ENCODE measurements around the gene DERL2. TPM values are rescaled to one million over a fixed set of nuclear protein-coding genes. Genes with fewer than 3 reads are reported as not detected.

Gene DERL2
- total and polyA plus RNA-seq, 2 of the 4 experiments (the other 2 are of a cell fraction): 27.4 to 44.2 TPM

GRCh38 chr17:5444209-5444608, 41.8 kb downstream of the DERL2 start:
- 97% methylated on average over 9 of the region's 22 CpGs; no CpG with 5 or more reads in 1 of the 2 experiments for WGBS, 2 experiments (ENCODE audit: extremely low coverage in 2 of 2, insufficient read length in 1 of 2)
- no peak overlapping the region for H4K91ac ChIP-seq (ENCODE audit: insufficient read depth, low read depth, low read length)
- no peaks in the 10 kb centered on the region for H3K27me3 ChIP-seq (ENCODE audit: control insufficient read depth, insufficient read depth, low read length)
- in situ Hi-C loops (cut with MboI; ENCODE audit: low sequenced_read_pairs) (loop anchor here (5.0 kb wide), 1 partner anchor 197 kb away; no protein-coding TSS in a partner anchor), dilution Hi-C loops (cut with HindIII; ENCODE audit: low sequenced_read_pairs, unreplicated experiment) (no loop called here), intact Hi-C loops (cut with micrococcal nuclease) (no loop called here)
- no peak overlapping the region for H3K4me3 ChIP-seq (ENCODE audit: insufficient read depth, low read depth, low read length)
- H4K5ac ChIP-seq (ENCODE audit: low read depth, low read length): no peak overlapping the region
- ATAC-seq (ENCODE audit: low read depth): no peak
- no peak overlapping the region for H3K14ac ChIP-seq (replicated peaks; ENCODE audit: low read depth, low read length)
- DNase-seq: no peak
- ChIA-PET POLR2A (ENCODE audit: unreplicated experiment) (no interaction called here), CTCF (no interaction called here)
- H2AK5ac ChIP-seq (ENCODE audit: low read depth, low read length): no peak overlapping the region
- H3K9ac ChIP-seq (ENCODE audit: low read depth, low read length): no peak overlapping the region
- peaks cover 8 to 20% of the 10 kb centered on the region in 2 experiments; a peak in 3 of 4 replicates for H3K79me1 ChIP-seq (ENCODE audit: low read depth in 1 of 2, low read length in 2 of 2)
- no peak overlapping the region for H2BK5ac ChIP-seq (ENCODE audit: low read depth, low read length, poor library complexity, severe bottlenecking)
- H3K4ac ChIP-seq (ENCODE audit: low read depth, low read length): no peak overlapping the region
- H4K8ac ChIP-seq (ENCODE audit: low read depth in 2 of 2, low read length in 2 of 2): no peak overlapping the region
- no peak overlapping the region for H2BK120ac ChIP-seq (ENCODE audit: low read depth, low read length)
- no peak overlapping the region for H2AFZ ChIP-seq (replicated peaks; ENCODE audit: low read length, poor library complexity)
- no peak overlapping the region for H3K56ac ChIP-seq (ENCODE audit: extremely low read depth, insufficient read depth, low read length)
- peaks cover 33% of the 10 kb centered on the region for H3K36me3 ChIP-seq (ENCODE audit: control insufficient read depth, insufficient read depth, low read length)
- no peak overlapping the region for H2AK9ac ChIP-seq (replicated peaks; ENCODE audit: low read depth, low read length, poor library complexity)
- TF ChIP-seq CTCF (conservative IDR thresholded peaks at IDR 0.05; ENCODE audit: low read depth, low read length): no peak
- no peak for TF ChIP-seq MAFK (IDR thresholded peaks at IDR 0.05; ENCODE audit: low read depth, low read length)
- TF ChIP-seq RCOR1 (IDR thresholded peaks at IDR 0.05; ENCODE audit: insufficient replicate concordance, low read length): no peak
- TF ChIP-seq RFX5 (IDR thresholded peaks at IDR 0.05; ENCODE audit: low read depth, low read length): no peak
- TF ChIP-seq RAD21 (IDR thresholded peaks at IDR 0.05; ENCODE audit: low read length): no peak
- no peak for TF ChIP-seq CEBPB (IDR thresholded peaks at IDR 0.05; ENCODE audit: low read depth, low read length)
- no peak for TF ChIP-seq MAZ (IDR thresholded peaks at IDR 0.05; ENCODE audit: borderline replicate concordance, low read depth, low read length)
- no peak for TF ChIP-seq MXI1 (IDR thresholded peaks at IDR 0.05; ENCODE audit: borderline replicate concordance, low read depth, low read length)
- no peak for TF ChIP-seq NFE2L2 (IDR thresholded peaks at IDR 0.05; ENCODE audit: low read depth, low read length)
- TF ChIP-seq FOS (IDR thresholded peaks at IDR 0.05; ENCODE audit: low read depth, low read length): no peak
- no peak for TF ChIP-seq ELK1 (IDR thresholded peaks at IDR 0.05; ENCODE audit: borderline replicate concordance, low read depth, low read length)
- TF ChIP-seq CHD1 (IDR thresholded peaks at IDR 0.05; ENCODE audit: low read depth, low read length): no peak
- no peak for TF ChIP-seq USF2 (IDR thresholded peaks at IDR 0.05; ENCODE audit: low read depth, low read length)
- TF ChIP-seq BHLHE40 (IDR thresholded peaks at IDR 0.05; ENCODE audit: low read depth, low read length): no peak
- TF ChIP-seq POLR2A (IDR thresholded peaks at IDR 0.05; ENCODE audit: low read depth, low read length): no peak
- no peak overlapping the region for H2BK20ac ChIP-seq (ENCODE audit: low read depth, low read length)
- no peak overlapping the region for H3K4me2 ChIP-seq (ENCODE audit: low read depth, low read length)
- no peak overlapping the region for H3K23ac ChIP-seq (ENCODE audit: low read depth, low read length)
- H4K20me1 ChIP-seq (ENCODE audit: insufficient read depth, low read length): no peaks in the 10 kb centered on the region
- no peak overlapping the region for H3K18ac ChIP-seq (ENCODE audit: low read depth, low read length)
- H3K9me3 ChIP-seq (ENCODE audit: control insufficient read depth, insufficient read depth, low read length): no peaks in the 10 kb centered on the region
- no peaks in the 10 kb centered on the region for H3K4me1 ChIP-seq (ENCODE audit: control insufficient read depth, insufficient read depth, low read length)
- H3K9me1 ChIP-seq (ENCODE audit: insufficient read depth, low read length): no peaks in the 10 kb centered on the region
- H2BK15ac ChIP-seq (ENCODE audit: low read depth, low read length): no peak overlapping the region
- no peak overlapping the region for H3K27ac ChIP-seq (ENCODE audit: insufficient read depth, low read length)
- no TSS peak for BruUV-seq (replicated peaks)

Measured in IMR-90 (cell line).